Ecto neural progenitor cell (in vitro differentiated cells): Measurements from ENCODE around the gene PAPPA.

Experiments used
- DNase-seq: peaks from one replicate; pipeline ENCODE4 v3.0.0-alpha.2; 2018; ENCODE audit warnings: low spot score

The PAPPA gene

DNA sequence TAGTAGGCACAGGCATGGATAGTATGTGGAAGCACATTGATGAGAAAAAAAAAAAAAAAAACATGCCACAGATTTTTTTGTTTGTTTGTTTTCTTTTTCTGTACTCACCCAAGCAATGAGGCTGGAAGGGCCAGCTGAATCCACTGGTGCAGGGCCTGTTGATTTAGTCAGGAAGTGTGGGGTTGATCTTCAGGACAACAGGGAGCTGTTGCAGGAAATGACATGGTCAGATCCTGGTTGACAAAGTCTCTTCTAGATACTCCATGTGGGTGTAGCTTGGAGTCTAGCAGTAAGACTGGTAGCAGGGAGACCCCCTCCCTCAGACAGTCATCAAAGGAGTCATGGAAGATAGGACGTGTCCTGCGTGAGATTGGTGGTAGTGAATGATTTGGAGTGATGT is 191.8 kb downstream of the PAPPA start:
- no peak for DNase-seq

DNA sequence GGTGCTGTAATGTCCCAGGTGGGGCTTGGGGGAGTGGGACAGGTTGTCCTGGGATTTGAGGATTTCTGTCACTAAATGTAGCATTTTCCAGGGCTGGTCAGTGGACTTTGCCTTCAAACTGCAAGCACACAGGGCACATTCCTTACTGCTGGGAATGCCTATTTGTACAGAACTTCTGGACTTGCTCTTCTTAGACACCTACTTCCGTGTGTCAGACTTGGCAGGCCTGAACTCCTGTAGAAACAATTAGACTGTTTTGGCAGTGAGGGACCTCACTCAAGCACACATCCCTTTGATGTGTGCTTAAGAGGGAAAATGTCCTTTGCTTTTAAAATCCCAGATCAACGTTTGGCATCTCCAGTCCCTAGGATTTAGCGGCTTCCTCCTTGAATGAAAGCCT is 192.2 kb downstream of the PAPPA start:
- no peak for DNase-seq

DNA sequence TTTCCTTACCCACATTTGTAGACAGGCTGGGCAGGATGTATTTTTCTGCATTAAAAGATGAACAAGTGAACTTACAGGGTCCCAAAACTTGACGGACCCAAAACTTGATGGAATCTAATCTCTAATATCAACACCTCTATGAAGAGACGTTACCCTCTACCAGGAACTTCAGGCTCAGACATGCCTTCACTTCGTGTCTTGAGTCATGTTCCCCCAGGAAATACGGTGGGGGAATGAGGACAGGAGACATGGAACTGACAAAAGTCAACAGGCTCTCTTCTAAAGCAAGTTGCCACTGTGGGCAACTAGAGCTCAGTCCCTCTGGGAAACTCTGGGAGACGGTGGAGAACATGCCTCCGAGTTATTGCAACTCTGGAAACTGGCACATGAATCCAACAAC is 196.1 kb downstream of the PAPPA start:
- no peak for DNase-seq

DNA sequence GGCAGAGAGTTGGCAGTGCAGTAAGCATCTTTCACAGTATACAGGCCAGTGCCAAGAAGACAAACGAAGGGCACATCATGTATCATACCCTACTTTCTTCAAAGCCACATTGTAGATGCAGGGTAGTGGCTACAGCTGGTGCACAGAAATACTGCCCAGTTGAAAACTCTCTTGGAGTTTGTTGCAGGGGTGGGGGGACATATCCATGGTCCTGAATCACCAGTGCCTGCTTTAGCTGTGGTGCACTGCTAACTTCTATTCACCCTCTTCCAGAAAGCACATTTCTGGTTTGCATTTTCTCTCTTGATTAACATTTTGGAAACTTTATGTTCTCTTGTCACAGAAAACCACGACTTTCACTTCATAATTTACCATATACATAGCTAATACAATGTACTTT is 196.6 kb downstream of the PAPPA start:
- no peak for DNase-seq

DNA sequence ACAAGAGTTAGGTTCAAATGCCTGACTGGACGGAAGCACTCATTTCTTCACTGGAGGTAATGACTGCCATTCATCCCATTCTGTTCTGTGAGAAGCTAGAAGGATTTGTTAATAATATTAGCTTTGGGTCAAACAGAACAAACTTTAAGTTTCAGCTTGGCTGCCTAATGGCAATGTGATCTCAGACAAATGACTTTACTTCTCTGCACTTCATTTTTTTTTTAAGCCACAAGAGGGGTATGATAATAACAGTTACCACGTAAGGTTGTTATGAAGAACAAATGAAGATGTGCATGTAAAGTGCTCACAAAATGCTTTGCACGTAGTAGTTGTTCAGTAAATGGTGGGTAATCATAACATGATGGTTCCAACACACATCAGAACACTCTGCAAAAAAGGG is 199.4 kb downstream of the PAPPA start:
- no peak for DNase-seq

DNA sequence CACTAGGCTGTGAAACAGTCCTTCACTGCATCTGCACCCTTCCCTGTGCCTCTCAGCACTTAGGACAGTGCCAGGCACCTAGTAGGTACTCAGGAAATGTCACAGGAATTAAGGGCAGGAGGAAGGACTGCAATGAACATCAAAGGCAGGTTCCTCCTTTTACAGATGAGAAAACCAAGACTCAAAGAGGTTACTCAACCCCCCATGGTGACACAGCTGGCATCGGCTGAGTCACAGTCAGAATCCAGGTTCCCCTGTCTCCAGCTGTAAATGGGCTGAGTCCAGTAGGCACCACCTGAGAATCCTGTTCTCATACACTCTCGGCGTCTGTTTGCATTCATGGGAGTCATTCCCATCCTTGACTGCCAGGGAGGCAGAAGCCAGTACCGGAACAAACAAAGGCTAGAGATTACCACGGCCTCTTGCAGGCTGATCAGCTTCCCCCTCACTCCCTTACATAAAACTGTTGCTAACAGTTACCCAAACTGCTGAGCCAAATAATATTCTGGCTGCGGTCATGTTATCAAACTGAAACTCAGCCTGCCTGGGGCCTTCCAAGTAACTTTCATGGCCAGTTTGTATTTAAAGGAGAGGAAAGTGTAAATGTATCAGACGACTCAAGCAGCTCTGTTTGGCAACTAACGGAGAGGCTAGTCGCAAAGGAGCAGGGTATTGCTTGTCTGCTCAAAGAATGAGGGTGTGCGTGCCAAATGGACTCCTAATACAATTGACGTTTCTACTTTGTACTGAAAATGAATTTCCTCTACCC is 201.7 kb downstream of the PAPPA start:
- no peak for DNase-seq

DNA sequence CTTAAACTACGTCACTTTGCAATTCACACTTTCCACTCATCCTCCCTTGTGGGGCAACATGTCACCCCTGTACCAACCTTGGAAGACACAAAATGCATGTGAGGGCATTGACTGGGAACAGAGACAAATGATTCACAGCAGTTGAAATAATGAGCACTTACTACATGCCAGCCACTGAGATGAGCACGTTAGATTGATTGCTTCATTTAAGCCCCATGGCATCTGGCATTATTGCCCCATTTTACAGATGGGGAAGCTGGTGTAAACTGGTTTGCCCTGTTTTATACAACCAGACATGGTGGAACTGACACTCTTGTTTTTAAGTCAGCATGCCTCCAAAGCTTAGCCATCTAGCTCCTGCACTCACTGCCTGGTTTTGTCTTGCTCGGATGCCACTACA is 204.7 kb downstream of the PAPPA start:
- DNase-seq: no peak

DNA sequence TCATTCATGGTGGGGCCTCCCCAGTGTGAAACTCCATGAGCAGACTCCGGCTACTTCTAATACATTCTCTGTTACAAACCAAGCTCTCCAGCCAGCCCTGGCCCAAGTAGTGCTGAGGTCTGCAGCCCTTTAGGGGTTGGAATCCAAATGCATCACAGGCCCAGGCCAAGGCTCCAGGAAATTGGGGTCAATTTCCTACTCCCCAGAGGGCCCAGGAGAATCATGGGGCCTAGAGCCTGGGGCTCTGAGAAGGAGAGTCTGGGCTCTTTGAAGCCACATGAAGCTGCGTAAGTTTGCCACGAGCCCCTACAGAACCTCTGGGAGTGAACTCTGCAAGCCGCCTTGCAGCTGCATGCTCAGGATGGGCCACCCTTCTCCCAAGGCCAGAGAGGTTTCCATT is 206.4 kb downstream of the PAPPA start:
- no peak for DNase-seq

DNA sequence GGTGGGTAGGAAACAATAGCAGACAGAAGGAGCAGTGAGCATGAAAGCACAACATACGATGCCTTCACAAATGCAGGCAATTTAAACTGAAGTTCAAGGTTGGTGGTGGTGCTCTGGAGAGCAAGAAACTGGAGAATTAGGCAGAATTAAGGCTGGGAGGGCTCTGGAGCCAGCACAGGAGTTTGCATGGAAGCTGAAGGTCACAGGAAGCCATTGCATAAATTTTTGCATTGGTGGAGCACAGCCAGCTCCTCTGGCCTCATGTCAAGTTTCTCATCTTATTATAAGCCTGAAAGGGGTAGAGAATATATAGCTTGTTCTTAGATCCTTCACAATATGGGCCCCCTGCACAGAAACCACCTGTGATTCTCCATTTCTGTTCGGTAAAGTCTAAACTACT is 207.4 kb downstream of the PAPPA start:
- DNase-seq: no peak

DNA sequence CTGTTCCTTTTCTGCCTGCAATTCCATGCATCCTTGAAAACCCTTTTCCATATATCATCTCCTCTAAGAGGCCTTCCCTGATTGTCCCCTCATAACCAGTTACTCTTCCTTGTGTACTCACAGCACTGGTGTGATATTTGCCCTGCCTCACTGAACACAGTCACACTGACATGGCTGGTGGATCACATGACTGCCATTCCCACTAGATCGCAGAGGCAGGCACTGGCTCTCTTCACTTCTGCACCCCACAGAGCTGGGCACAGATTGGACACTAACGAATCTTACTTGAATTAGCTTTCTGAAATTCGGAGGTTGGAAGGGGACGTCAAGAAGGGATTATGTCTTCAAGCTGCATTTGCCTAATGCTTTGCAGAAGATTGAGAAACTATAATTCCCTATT is 208.0 kb downstream of the PAPPA start:
- DNase-seq: no peak

DNA sequence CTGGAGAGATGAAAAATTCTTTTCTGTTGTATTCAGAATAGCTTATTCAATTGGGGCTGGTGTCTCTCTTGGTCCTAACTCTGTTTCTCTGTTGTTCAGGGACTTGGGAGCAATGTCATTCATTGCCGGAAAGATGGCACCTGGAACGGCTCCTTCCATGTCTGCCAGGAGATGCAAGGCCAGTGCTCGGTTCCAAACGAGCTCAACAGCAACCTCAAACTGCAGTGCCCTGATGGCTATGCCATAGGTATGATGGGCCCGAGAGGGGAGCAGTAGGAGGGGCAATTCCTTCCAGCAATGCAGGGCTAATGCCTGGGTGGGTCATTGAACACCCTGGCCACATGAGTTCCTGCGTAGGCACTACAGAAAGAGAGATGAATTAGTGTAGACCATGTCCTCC is 208.9 kb downstream of the PAPPA start:
- DNase-seq: no peak

DNA sequence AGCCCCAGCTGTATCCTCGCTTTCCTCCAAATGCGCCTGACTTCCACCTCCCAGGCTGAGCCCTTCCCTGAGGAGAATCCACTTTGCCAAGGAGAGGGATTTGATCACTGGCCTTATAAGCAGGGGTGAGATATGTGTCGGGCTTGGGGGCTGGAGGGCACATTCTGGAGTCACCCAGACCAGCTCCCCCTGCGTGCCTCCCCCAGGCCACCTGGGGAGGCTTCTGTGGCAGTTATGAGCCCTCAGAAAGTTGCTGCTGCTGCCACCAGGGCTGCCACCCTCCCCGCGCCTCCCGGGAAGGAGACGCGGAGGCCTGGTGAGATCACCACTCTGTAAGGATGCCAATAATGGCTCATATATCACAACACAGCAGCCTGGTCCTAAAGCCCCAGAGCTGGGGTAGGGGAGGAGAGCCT is 211.5 kb downstream of the PAPPA start:
- no peak for DNase-seq

DNA sequence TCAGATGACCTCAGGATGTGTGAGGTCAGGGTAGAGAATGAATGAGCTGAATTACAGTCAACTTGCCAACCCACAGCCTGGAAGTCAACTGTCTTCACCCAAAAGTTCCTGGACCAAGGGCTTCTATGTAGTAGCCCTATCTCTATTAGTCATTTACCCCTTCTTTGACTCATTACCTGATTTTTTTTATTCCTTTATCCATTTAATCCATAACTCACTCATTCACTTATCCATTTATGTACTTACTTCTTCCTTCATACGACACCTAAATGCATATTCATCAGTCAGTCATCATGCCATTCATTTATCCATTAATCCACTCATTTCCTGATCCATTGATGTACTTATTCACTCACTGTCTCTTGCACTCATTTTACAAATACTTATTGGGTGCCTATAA is 212.7 kb downstream of the PAPPA start:
- DNase-seq: no peak

DNA sequence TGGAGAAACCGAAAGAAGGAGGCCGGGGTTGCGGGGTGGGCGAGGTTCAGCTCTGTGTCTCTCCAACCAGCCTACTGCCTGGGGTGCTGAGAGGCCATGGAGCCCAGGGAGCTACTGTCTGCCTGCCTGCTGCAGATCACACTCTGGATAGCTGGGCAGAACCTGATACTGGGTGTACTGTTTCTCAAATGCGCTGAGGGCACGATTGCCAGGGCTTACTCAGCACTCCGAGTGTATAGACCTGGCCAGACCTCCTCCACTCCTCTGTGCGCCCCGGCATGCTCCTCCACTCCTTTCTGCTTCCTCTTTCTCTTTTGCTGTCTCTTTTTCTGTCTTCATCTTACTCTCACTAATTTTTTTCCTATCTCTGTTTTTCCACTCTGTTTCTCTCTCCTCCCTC is 215.1 kb downstream of the PAPPA start:
- DNase-seq: no peak

DNA sequence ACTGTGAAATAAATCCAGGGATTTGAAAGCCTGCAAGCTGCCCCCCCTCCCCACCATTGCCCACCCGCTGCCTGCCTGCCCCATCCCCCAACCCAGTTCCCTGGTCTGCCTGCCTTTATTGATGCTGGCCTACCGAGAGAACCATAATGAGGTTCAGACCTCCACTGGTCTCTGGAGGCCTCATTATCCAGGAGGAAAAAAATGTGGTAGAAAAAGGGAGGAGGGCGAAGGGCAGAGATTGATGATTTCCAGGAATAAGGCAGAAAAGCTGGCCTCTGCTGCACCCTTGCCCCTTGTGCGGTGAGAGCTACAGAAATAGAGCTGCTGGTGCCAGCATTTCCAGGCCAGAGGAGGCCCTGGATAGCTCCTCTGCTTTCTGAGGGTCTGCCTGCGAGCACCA is 216.1 kb downstream of the PAPPA start:
- DNase-seq: no peak

DNA sequence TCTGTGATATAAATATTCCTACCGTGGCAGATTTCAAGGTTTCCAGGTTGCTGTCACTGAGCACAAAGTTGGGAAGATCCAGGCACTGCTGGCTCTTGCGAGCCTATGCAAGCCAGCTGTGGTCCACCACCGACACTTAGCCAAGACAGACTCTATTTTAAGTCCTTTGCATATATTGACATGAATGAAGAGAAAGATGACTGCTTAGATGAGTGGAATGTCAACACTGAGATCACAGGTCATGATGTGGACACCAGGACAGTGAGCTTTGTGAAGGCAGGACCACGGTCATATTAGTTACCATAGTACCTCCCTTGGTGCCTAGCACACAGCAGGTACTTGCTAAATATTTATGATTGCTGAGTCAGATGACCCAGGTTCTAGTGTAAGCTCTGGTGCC is 217.0 kb downstream of the PAPPA start:
- no peak for DNase-seq

DNA sequence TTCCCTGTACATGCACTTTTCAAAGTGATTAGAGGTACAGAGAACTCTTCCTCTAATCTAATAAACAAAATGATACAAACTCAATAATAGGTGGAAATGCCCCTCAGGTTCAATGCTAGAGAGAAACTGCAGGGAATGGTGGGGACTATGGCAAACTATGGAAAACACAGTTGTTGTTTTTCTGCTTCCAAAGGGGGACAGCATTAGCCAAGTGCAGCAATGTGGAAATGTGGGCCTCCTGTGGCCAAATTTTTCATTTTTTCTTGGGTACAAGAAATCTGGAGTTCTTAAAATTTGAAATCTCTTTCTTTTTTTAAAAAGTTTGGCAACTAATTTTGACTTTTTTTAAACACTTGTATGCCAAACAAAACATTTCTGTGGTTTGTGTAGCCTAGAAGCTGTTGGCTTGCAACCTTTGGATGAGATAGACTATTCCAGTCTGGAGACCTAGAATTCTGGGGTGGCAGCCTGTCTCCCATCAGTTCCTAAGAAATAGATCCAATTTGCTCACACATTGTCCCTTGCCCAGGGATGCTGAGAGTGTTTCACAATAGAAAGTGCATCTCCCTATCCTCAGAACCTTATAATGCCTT is 218.6 kb downstream of the PAPPA start:
- DNase-seq: no peak

DNA sequence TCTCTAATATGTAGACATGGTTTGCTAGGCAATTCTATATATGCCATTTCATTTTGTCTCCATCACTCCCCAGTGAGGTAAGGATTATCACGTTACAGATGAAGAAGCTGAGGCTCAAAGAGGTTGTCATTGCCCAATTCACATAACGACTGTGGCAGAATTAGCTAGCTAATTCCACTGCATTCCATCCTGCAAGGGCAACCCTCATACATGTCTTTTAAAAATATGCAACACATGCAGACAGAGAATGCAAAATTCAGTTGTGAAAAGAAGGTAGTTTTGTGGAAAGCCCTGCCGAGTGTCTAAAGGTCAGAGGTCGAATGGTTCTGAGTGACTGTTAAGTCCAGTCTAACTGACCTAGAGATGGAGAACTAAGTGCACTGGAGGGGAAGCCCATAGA is 219.2 kb downstream of the PAPPA start:
- no peak for DNase-seq

DNA sequence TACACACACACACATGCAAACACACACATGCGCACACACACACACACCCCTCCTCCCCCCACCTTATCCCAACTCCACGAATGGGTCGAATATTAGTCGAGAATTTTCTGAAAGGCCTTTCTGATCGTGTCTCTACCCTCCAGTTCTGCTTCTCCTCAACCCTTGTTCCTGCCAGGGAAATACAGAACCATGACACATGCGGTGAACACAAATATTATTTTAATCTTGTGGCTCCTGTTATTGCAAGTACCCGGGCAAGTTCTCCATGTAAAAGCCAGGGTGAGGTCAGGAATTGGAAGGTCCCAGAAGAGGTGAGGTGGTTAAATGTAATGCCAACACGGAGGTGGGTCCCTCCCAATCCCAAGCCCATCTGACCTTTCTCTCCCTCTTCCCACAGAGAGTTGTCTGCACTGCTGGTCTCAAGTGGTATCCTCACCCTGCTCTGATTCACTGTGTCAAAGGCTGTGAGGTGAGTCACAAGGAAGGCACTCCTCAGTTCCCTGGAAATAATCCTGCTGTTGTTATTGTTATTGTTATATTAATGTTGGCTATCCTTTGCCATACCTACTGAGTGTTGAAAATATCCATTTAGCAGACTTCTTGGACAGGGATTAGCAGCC is 223.7 kb downstream of the PAPPA start:
- DNase-seq: no peak

DNA sequence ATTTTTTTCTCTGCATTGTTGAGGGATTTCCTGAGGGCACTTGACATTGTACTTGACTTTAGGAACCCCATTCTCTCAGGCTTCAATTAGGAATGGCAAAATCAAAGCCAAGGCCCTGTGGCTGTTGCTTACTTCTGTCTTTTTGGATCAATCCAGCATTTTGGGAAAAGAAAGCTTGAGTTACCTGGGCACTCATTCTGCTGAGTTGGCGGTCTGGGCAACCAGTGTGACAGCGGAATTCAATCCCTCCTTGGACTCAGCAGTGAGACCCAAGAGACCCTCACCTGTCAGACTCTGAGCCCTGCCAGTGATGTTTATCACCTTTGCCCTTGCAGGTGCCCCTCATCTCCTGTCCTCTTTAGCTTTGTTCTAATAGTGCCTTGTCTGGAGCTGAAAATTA is 225.3 kb downstream of the PAPPA start:
- DNase-seq: no peak

DNA sequence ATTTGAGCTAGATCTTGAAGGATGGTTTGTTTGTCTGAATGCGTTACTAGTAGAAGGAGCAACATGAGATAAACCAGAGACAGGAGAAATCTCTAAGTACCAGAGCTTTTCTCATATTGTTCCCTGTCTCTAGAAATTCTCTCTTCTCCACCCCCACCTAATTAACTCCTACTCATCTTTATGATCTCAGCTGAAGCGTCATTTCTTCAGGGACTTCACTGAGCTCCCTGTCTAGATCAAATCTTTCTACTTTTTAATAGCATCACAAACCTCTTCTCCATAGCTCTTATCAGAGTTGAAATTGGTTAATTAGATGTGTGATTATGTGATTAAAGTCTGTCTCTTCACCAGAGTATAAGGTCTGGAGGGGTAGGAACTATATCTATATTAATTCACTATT is 226.2 kb downstream of the PAPPA start:
- no peak for DNase-seq

DNA sequence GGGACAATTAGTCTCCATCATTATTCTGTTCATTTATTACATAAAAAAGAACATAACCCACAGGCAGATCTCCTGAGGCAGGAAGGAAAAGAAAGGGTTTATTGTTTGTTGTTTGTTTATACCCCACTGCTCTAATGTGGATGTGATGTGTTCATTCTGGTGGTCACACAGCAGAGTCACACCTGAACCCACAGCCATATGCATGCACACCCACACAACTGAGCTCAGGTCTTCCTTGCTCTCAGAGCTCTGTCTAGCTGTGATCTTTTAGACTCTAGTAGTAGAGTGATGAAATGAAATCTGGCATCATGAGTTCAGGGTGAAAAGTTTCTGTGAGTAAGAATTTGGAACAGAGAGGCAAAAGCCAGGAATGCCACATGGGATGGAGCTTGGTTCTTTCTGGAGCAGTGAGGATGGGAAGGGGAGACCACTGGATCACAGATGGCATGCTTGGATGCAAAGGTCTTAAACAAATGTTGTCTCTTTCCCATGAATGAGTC is 227.0 kb downstream of the PAPPA start:
- no peak for DNase-seq

DNA sequence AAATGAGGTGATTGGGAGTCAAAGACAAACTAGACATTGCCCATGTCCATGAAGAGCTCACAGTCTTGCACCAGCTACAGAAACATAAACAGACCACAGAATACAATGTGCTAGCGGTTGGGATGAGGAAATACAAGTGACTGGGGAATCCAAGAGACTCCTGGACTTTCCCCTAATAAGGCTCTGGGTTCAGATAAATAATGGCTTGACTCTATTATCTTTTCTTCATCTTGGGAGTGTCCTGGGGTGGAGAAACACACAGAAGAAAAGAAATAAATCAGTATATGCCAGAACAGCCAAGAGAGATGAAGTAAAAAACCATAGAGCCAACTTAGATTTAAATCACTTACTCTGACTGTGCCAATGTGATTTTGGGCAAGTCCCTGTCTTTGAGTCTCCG is 227.8 kb downstream of the PAPPA start:
- DNase-seq: no peak

DNA sequence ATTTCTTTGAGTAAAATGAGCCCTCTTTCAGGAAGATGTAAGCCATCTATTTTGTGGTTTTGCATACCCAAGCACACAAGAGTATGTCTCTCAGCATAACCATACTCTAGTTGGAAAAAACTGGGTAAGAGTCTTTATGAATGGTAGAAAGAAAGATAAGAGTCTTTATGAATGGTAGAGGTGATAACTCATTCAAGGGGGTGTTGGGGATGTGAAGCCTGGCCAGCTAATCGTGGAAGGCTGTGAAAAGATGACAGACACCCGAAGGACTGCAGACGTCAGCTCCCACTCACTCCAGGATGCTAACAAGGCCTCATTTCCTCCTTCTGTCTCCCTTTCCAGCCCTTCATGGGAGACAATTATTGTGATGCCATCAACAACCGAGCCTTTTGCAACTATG is 228.5 kb downstream of the PAPPA start:
- no peak for DNase-seq
